CD4-positive, alpha-beta T cell treated with Interleukin-21 for 1 hour (primary cell): Measurements from ENCODE around the gene ZBTB42.

Experiments used
- DNase-seq: peaks from one replicate; pipeline ENCODE4 v3.0.0-alpha.2; 2020

The ZBTB42 gene

GRCh38 chr14:104844306-104845032, 43.6 kb downstream of the ZBTB42 start:
- DNase-seq = no peak

DNA sequence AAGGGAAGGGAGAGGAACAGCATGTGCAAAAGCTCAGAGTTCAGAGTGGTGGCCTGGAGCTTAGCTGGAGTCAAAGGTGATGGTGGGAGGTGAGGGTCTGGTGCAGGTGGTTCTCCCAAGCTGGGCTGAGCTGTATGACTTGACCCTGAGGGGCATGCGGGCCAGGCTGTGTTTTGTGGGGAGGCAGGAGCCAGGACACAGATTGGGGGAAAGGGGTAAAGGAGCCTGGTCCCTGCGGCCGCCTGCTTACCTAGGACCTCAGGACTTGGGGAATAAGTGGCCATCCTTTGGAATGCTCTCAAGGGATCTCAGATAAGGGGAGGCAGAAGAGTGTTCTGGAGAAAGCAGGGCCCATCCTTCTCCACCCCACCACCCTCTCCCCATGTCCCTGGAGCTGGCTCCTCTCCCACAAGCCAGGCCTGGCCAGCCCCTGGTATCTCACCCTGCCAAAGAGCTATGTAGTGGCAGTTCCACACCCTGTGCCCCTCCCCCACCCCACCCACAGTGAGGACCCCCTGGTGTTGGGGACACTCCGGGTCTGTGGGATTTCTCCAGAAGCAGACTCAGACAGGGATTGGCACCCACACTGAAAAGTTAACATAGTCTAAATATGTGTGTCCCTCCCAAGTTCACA, 44.2 kb downstream of the ZBTB42 start:
- no peak for DNase-seq

DNA sequence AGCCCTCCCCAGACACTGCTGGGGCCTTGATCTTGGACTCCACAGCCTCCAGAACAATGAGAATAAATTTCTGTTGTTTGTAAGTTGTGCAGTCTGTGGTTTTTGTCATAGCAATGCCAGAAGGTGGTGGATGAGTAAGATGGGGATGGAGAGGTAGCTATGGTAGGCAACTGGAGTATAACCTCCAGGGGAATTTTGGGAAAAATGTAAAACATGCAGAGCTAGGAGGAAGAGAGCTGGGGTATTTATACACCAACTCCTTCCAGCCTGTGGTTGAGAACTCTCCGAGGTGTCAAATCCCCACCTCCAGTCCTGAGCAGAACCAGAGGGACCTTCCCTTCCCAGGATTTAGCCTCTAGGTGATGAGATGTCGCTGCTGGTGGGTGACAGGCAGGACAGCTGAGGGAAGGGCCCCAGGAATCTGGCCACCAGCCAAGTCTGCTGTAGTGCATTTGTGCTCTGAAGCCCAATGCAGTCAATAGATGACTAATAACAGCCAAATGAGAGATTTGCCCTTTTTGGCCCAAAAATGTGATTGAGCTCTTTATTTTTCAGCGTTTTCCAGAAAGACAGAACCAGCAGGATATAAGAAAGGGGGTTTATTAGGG, 45.0 kb downstream of the ZBTB42 start:
- DNase-seq = no peak

- no peak for DNase-seq
Observed at GRCh38 chr14:104852280-104852663, 51.4 kb downstream of the ZBTB42 start.
